HepG2 (cell line): ENCODE results near the gene SMARCD1. TPM values are rescaled to one million over a fixed set of nuclear protein-coding genes. Genes with fewer than 3 reads are reported as not detected.
A peak's percentile ranks its signal among the peaks of the same experiment; 100 is the strongest.

Experiments
- ARID4A ChIP-seq: sonication (generic); formaldehyde crosslinking; IDR thresholded peaks from 2 replicates; pipeline ENCODE4 v1.5.0; 2020; ENCODE audit warnings: mild to moderate bottlenecking, missing genetic modification reagents, borderline replicate concordance
- CBX2 ChIP-seq, 2 experiments: fragments of 200-600 bp in 1 of 2; sonication (generic); formaldehyde crosslinking in 1 of 2; IDR thresholded peaks; 2 replicates each; pipeline versions ENCODE4 v1.7.0 to v1.8.1; 2018 to 2022; ENCODE audit warnings: low read depth in 2 of 2, low read length in 1 of 2, mild to moderate bottlenecking in 1 of 2, missing genetic modification reagents in 1 of 2
- FOXO1 ChIP-seq: sonication (generic); formaldehyde crosslinking; IDR thresholded peaks from 2 replicates; pipeline ENCODE4 v1.4.0; 2020; ENCODE audit warnings: missing genetic modification reagents
- HMGXB3 ChIP-seq: sonication (generic); formaldehyde crosslinking; IDR thresholded peaks from 2 replicates; pipeline ENCODE4 v1.4.0; 2020; ENCODE audit warnings: missing genetic modification reagents, borderline replicate concordance
- HNF4A ChIP-seq: sonication (generic); formaldehyde crosslinking; IDR thresholded peaks from 2 replicates; pipeline ENCODE4 v1.4.0; 2020; ENCODE audit warnings: missing genetic modification reagents
- MED1 ChIP-seq: sonication (generic); formaldehyde crosslinking; IDR thresholded peaks from 2 replicates; pipeline ENCODE4 v1.4.0; 2020; ENCODE audit warnings: missing genetic modification reagents
- MXD1 ChIP-seq: sonication (generic); formaldehyde crosslinking; IDR thresholded peaks from 2 replicates; pipeline ENCODE4 v1.4.0; 2020; ENCODE audit warnings: mild to moderate bottlenecking, missing genetic modification reagents
- PTBP1 ChIP-seq: fragments of 200-400 bp; formaldehyde crosslinking; IDR thresholded peaks from 2 replicates; pipeline ENCODE4 v1.6.1; 2018; ENCODE audit warnings: low read length, low read depth; ENCODE audit not compliant: poor library complexity, severe bottlenecking
- RFXAP ChIP-seq: sonication (generic); formaldehyde crosslinking; IDR thresholded peaks from 2 replicates; pipeline ENCODE4 v1.4.0; 2020; ENCODE audit warnings: missing genetic modification reagents, borderline replicate concordance
- RXRA ChIP-seq: sonication (generic); formaldehyde crosslinking; IDR thresholded peaks from 2 replicates; pipeline ENCODE4 v1.5.1; 2020; ENCODE audit warnings: missing genetic modification reagents
- SOX13 ChIP-seq, 3 experiments: fragments of 450-650 bp in 1 of 3; sonication (generic) in 1 of 3; formaldehyde crosslinking in 1 of 3; IDR thresholded peaks in 2 of 3; conservative IDR thresholded peaks in 1 of 3; 2 replicates each; pipeline versions ENCODE4 v1.5.0 to v1.6.1; 2016 to 2020; ENCODE audit warnings: antibody characterized with exemption in 1 of 3, mild to moderate bottlenecking in 1 of 3, missing compliant biosample characterization in 1 of 3, missing genetic modification reagents in 1 of 3, moderate library complexity in 1 of 3
- TEAD2 ChIP-seq: sonication (generic); formaldehyde crosslinking; IDR thresholded peaks from 2 replicates; pipeline ENCODE4 v1.9.0; 2021; ENCODE audit warnings: missing genetic modification reagents
- ZNF687 ChIP-seq: sonication (generic); formaldehyde crosslinking; IDR thresholded peaks from 2 replicates; pipeline ENCODE4 v1.5.1; 2020; ENCODE audit warnings: mild to moderate bottlenecking, missing genetic modification reagents, moderate library complexity
- ZNF792 ChIP-seq: IDR thresholded peaks from 2 replicates; pipeline ENCODE4 v1.6.1; 2016
- polyA plus RNA-seq, 8 experiments: library from polyadenylated mRNA; depleted of rRNA in 3 of 8; stranded (reverse) in 7 of 8; unstranded in 1 of 8; fragments of >200 nt; fragmentation: Illumina TruSeq in 4 of 8; extraction: Trizol in 4 of 8; gene quantifications; 2 replicates each; pipeline versions ENCODE4 v1.2.1 to v1.2.3, GENCODE V29; 2011 to 2016; ENCODE audit warnings: low read depth in 4 of 8, missing spikeins in 1 of 8, mixed read lengths in 1 of 8; ENCODE audit not compliant: insufficient read depth in 1 of 8
- total RNA-seq, 5 experiments: library from RNA; depleted of rRNA; stranded (reverse); fragments of >200 nt; fragmentation: Illumina TruSeq; extraction: Trizol; gene quantifications; 2 replicates each; pipeline ENCODE4 v1.2.3, GENCODE V29; 2016; ENCODE audit warnings: low read depth in 1 of 5

SMARCD1 gene
- total and polyA plus RNA-seq, 2 of the 13 experiments (the other 11 are each of a cell fraction or from before 2014, with no cell fraction given), result 51.7 to 54.6 TPM

GRCh38 chr12:50102646-50103309, 17.6 kb downstream of the SMARCD1 start (continued):
- TF ChIP-seq ZNF687 (peak; percentile 83), TEAD2 (no peak), HMGXB3 (CRISPR knock-in tag) (peak; percentile 36; the same call in 1 of the 2 replicates), MED1 (CRISPR knock-in tag) (peak; percentile 39; the same call in 1 of the 2 replicates), RXRA (CRISPR knock-in tag) (peak; percentile 77), MXD1 (peak; percentile 39; the same call in 1 of the 2 replicates), ARID4A (CRISPR knock-in tag) (peak; percentile 68; the same call in 1 of the 2 replicates), PTBP1 (no peak), RFXAP (0 out of 2 replicates have a peak, but pooled peaks have one; percentile 67), SOX13 (IDR thresholded peaks at IDR 0.05) (no peak), SOX13 (CRISPR knock-in tag; conservative IDR thresholded peaks at IDR 0.05 in 1 of 2, IDR thresholded peaks at IDR 0.05 in 1 of 2) (peak in 1 of 2 experiments; percentile 4; a peak in 1 of 4 replicates), FOXO1 (peak; percentile 35; the same call in 1 of the 2 replicates), ZNF792 (peak; percentile 41; the same call in 1 of the 2 replicates), CBX2 (IDR thresholded peaks at IDR 0.05; ENCODE audit: low read depth, low read length) (no peak), CBX2 (CRISPR knock-in tag; IDR thresholded peaks at IDR 0.05; ENCODE audit: low read depth) (no peak), HNF4A (peak; percentile 92)
